ENCODE data around the gene FGGY. TPM values are rescaled to one million over a fixed set of nuclear protein-coding genes. Genes with fewer than 3 reads are reported as not detected.
"Not testable (repeated sequence)": the region's sequence is repeated elsewhere in the genome, so short reads cannot be mapped to it uniquely, and the experiment has no call there.

FGGY gene
- total RNA-seq, 1 experiment from 2014 or later = 10.2 TPM

- in situ Hi-C loops (cut with HindIII; ENCODE audit: low sequenced_read_pairs) = no loop called here
- no peak for DNase-seq (ENCODE audit: low spot score)
Measured at GRCh38 chr1:59453297-59453968, 156.5 kb downstream of the FGGY start.

GRCh38 chr1:59455206-59455605 lies 158.3 kb downstream of the FGGY start:
- in situ Hi-C loops (cut with HindIII; ENCODE audit: low sequenced_read_pairs) = no loop called here
- no peak for DNase-seq (ENCODE audit: low spot score)

- no peak for DNase-seq (ENCODE audit: low spot score)
- in situ Hi-C loops (cut with HindIII; ENCODE audit: low sequenced_read_pairs) = no loop called here
Measured at GRCh38 chr1:59457786-59458185, 160.9 kb downstream of the FGGY start.

DNA sequence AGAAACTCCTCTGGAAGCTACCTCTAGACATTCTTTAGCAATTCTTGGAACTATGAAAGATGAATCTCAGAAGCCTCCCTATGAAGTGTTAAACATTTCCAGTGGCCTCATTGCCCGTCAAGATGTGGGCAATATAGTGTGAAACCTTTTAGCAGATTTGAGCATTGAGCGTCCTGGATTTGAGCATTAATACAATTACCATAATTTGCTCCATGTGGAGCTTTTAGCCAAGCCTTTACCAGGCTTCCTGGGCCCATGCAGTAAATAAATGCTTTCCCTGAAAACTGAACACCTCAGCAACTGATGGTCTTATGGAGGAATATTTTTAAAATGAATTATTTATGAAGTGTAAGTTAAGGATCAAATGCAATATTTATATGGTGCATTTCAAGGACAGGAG lies 162.0 kb downstream of the FGGY start:
- in situ Hi-C loops (cut with HindIII; ENCODE audit: low sequenced_read_pairs) = no loop called here
- DNase-seq (ENCODE audit: low spot score) = no peak

DNA sequence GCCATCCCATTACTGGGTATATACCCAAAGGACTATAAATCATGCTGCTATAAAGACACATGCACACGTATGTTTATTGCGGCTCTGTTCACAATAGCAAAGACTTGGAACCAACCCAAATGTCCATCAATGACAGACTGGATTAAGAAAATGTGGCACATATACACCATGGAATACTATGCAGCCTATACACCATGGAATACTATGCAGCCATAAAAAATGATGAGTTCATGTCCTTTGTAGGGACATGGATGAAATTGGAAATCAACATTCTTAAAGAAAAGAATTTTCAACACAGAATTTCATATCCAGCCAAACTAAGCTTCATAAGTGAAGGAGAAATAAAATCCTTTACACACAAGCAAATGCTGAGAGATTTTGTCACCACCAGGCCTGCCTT lies 166.0 kb downstream of the FGGY start:
- DNase-seq (ENCODE audit: low spot score); in situ Hi-C loops (cut with HindIII; ENCODE audit: low sequenced_read_pairs): not testable (repeated sequence)

- DNase-seq (ENCODE audit: low spot score); in situ Hi-C loops (cut with HindIII; ENCODE audit: low sequenced_read_pairs): not testable (repeated sequence)
Measured at GRCh38 chr1:59465478-59465877, 168.6 kb downstream of the FGGY start.

DNA sequence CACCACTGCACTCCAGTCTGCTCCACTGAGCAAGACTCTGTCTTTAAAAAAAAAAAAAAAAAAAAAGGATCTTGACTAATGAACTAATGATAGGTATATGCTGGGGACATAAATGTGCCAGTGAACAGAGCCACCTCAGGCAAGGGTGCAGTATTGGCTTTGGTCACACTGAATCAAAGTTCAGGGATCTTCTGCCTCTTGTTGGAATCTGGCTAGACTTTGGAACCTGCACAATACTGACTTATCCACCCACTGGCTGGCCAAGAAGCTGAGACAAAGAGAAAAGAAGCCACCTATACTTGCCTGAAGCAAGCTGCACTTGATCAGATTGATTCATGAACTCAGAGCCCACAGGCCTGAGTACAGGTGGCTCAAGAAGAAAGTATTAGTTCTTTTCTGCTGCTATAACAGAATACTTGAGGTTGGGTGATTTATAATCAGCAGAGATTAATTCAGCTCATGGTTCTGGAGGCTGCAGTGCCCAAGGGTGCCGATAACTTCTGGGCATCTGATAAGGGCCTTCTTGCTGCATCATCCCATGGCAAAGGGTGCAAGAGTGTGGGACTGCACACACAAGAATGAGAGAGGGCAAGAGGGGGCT lies 172.0 kb downstream of the FGGY start:
- in situ Hi-C loops (cut with HindIII; ENCODE audit: low sequenced_read_pairs) = no loop called here
- DNase-seq (ENCODE audit: low spot score) = no peak

GRCh38 chr1:59471991-59472570 lies 175.2 kb downstream of the FGGY start:
- in situ Hi-C loops (cut with HindIII; ENCODE audit: low sequenced_read_pairs); DNase-seq (ENCODE audit: low spot score): not testable (repeated sequence)

DNA sequence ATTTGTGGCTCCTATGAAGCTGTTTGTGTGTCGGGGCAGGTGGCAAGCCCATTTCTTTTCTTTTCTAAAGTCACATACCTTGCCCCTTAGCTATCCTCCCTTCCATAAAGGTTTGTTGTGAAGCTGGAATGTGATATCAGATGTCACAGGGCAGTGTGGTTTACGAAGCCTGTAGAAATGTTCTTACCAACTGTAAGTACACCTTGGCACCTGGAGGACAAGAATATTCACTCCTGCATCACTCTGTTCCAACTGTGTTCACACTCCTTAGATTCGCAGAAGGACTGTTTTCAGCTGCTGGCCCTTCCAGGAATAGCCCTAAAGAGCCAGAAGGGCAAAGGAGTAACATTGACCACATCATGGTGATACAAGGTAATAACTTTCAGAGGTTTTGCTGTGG lies 176.9 kb downstream of the FGGY start:
- no peak for DNase-seq (ENCODE audit: low spot score)
- in situ Hi-C loops (cut with HindIII; ENCODE audit: low sequenced_read_pairs) = no loop called here

GRCh38 chr1:59474496-59474895 lies 177.6 kb downstream of the FGGY start:
- in situ Hi-C loops (cut with HindIII; ENCODE audit: low sequenced_read_pairs) = no loop called here

GRCh38 chr1:59475737-59476136 lies 178.8 kb downstream of the FGGY start:
- in situ Hi-C loops (cut with HindIII; ENCODE audit: low sequenced_read_pairs) = no loop called here

More at GRCh38 chr1:59474496-59474895, 177.6 kb downstream of the FGGY start:
- no peak for DNase-seq (ENCODE audit: low spot score)

DNA sequence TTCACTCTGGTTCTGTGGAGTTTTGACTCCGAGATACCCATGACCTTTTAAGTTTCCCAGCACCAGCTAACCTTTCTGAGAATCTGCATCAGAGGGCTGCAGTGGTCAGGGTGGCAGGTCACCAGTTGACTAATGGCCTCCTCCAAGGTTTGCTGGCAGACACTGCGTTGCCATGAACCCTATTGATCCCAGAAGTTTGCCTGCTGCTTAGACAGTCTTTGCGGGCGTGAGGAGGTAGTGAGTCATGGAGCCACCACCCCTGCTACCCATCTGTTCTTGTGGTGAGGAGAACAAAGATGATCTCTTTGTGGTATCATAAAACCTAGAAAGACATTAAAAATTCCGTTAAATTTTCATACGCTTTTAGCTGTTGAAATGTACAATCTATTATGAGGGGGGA lies 180.4 kb downstream of the FGGY start:
- DNase-seq (ENCODE audit: low spot score) = no peak
- in situ Hi-C loops (cut with HindIII; ENCODE audit: low sequenced_read_pairs) = no loop called here

More at GRCh38 chr1:59475737-59476136, 178.8 kb downstream of the FGGY start:
- no peak for DNase-seq (ENCODE audit: low spot score)

GRCh38 chr1:59477867-59478266 lies 181.0 kb downstream of the FGGY start:
- in situ Hi-C loops (cut with HindIII; ENCODE audit: low sequenced_read_pairs) = no loop called here
- DNase-seq (ENCODE audit: low spot score) = no peak

DNA sequence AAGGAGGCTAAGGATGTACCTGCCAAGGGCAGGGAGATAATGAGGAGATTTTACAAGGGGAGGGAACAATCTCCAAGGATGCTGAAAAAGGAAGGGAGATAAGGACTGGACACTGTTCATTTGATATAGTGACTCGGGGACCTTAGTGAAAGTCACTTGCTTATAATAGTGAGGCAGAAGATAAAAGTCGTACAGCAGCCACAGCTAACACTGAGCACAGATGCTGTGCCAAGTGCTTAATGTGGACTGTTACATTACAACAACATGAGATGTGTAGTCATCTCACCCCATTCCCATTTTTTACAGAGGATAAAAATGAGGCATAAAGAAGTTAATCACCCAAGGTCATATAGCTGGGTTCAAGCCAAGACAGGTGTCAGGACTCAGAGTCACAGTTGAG lies 181.9 kb downstream of the FGGY start:
- no peak for DNase-seq (ENCODE audit: low spot score)
- in situ Hi-C loops (cut with HindIII; ENCODE audit: low sequenced_read_pairs) = no loop called here

DNA sequence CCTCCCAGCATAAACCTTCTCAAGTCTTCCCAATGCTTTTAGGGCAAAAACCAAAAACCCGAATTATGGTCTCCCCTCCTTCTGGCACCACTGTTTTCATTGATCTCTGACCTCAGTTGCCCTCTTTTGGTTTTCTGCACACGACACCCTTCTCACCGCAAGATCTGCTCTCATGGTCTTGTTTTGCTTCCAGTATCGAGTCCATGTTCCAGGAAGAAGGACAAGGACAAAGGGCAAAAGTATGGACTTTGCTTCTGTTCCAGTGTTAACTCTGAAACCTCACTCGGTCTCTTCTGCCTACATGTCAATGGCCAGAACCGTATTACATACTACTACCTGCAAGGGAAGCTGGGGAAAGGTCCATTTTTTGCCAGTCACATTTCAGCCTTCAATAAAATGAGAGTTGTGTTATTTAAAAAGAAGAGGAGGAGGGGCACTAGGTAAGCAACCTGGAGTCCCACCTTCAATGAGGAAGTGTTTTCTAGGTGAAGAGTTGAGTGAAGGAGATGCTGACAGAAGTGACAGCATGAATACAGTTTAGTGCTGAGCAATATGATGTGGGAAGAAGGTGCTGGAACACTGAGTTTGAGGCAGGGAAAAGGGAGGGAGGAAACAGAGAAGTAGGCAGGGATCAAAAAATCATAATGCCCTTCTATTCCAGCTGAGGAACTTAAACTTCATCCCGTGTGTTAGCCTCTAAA lies 183.4 kb downstream of the FGGY start:
- in situ Hi-C loops (cut with HindIII; ENCODE audit: low sequenced_read_pairs) = no loop called here

GRCh38 chr1:59481881-59482505 lies 185.1 kb downstream of the FGGY start:
- DNase-seq (ENCODE audit: low spot score) = no peak
- in situ Hi-C loops (cut with HindIII; ENCODE audit: low sequenced_read_pairs) = no loop called here

More for the DNA sequence above, 183.4 kb downstream of the FGGY start:
- DNase-seq (ENCODE audit: low spot score) = no peak

DNA sequence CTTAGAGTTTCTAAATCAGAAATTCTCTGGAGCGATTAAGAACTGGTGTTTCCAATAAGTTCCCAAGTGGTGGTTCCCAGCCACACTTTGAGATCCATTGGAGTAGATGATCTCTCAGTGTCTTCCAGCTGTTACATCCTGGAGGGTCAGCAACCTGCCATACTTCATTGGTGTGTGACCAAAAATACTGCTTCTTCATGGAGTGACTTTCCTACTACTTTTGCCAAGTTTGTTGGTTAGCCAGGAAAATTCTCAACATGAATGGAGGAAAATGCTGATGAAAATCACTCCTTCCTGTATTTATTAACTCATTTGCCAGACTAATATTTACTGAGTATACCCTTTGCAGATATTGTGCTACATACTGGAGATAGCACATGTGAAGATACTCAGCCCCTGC lies 186.1 kb downstream of the FGGY start:
- in situ Hi-C loops (cut with HindIII; ENCODE audit: low sequenced_read_pairs) = no loop called here
- DNase-seq (ENCODE audit: low spot score) = no peak

DNA sequence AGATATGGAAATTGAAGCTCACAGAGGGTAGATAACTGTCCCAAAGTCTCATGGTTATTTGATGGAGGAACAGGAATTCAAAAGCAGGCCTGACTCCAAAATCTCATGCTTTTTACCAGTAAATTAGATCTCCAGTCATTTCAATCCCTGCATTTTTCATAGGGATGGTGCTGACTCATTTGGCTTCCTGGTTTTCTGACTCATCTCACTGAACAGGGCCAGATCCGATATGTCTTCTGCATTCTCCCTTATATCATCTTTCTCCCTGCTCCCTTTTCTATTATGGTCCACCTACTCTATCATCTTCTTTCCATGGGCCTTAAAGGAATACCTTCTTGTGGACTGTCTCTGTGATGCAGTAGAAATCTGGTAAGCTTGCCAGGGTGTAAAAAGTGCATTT lies 187.2 kb downstream of the FGGY start:
- DNase-seq (ENCODE audit: low spot score) = no peak
- in situ Hi-C loops (cut with HindIII; ENCODE audit: low sequenced_read_pairs) = no loop called here

- in situ Hi-C loops (cut with HindIII; ENCODE audit: low sequenced_read_pairs) = no loop called here
- no peak for DNase-seq (ENCODE audit: low spot score)
Measured at GRCh38 chr1:59485171-59485570, 188.3 kb downstream of the FGGY start.

DNA sequence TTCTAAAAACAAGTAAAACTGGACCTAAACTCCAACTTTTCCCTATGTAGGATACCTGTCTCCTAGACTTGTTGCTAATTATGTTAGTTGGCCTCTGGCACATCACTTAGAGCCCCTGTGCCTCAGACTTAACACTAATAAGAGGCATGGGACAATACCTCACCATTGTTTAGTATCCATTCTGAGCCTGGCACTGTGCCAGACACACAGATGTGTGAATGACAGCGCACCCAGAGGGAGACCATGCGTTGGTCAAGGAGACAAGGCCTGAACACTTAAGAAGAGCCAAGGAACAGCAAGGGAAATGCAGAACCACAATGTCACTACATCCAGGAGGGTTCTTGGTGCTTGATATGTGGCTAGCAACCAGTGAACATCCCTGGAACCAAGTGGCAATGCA lies 189.1 kb downstream of the FGGY start:
- in situ Hi-C loops (cut with HindIII; ENCODE audit: low sequenced_read_pairs) = no loop called here
- DNase-seq (ENCODE audit: low spot score) = no peak

All from G401 (cell line).